Activated CD8-positive, alpha-beta memory T cell treated with anti-CD3 and anti-CD28 coated beads for 24 hours (primary cell): Measurements from ENCODE around the gene OMG.
"Not testable (repeated sequence)": the region's sequence is repeated elsewhere in the genome, so short reads cannot be mapped to it uniquely, and the experiment has no call there.

Experiments used
- DNase-seq: peaks from one replicate; pipeline ENCODE4 v3.0.0-alpha.2; 2020

OMG gene, protein sequence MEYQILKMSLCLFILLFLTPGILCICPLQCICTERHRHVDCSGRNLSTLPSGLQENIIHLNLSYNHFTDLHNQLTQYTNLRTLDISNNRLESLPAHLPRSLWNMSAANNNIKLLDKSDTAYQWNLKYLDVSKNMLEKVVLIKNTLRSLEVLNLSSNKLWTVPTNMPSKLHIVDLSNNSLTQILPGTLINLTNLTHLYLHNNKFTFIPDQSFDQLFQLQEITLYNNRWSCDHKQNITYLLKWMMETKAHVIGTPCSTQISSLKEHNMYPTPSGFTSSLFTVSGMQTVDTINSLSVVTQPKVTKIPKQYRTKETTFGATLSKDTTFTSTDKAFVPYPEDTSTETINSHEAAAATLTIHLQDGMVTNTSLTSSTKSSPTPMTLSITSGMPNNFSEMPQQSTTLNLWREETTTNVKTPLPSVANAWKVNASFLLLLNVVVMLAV

GRCh38 chr17:31297090-31297489, at the start of gene OMG:
OMG (minus strand) TSS chr17:31297239; CDS start chr17:31296331, 908 bp downstream.
- DNase-seq = no peak

GRCh38 chr17:31345191-31345747, 48.2 kb upstream of the OMG start:
- DNase-seq = not testable (repeated sequence)

- no peak for DNase-seq
These were observed 43.0 kb upstream of the OMG start for GRCh38 chr17:31339906-31340661.

DNA sequence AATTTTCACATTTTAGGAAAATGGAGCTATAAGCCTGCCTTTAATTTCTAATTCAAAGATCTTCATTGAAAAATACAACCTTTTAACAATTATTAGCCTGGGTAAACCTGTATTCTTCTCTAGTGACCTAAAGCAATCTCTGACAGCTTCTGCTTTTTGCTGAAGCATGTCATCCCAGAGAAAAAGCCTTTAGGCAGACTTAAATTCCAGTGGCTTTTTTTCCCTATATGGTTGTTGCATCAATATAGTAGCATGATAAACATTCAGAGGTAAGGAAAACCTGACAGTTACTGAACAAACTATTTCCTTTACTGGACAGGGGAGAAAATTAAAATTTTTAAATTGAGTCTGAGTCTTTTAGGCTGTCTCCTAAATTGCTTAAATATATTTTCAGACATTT, 32.2 kb upstream of the OMG start:
- no peak for DNase-seq

DNA sequence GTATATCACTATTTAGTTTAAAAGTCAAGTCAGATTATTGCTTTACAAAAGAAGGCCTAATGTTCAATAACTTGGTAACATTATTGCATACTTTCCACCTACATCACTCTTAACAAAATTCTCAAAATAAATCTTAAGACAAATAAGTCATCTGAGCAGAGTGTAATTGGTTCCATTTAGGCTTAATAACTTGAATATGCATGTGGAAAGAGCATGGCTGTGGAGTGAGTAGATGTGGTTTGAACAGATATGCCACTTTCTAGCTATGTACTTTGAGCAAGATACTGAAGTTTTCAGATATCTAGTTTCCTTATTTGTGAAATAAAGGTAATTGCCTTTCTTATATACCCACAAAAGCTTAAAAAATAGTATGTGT, 31.1 kb upstream of the OMG start:
- no peak for DNase-seq

GRCh38 chr17:31327534-31328159, 30.6 kb upstream of the OMG start:
- no peak for DNase-seq

DNA sequence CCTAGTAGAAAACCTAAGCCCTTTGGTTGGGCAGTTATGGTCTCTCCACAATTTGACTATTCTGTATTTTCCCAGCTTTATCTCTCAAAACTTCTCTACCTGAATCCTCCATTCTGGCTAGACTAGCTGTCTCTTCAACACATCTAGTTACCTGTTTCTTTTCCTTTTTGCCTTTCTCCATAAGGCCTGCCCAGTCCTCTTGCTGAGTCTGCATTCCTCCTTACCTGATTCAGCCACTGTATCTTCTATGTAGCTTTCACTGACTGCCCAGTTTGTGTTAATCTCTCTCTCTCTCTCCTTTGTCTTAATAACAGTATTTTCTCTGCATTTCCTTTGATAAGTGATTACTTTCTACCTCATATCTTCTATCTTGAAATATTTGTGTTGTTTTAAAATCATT, 26.5 kb upstream of the OMG start:
- DNase-seq = no peak

GRCh38 chr17:31321966-31322365, 24.9 kb upstream of the OMG start:
- no peak for DNase-seq

DNA sequence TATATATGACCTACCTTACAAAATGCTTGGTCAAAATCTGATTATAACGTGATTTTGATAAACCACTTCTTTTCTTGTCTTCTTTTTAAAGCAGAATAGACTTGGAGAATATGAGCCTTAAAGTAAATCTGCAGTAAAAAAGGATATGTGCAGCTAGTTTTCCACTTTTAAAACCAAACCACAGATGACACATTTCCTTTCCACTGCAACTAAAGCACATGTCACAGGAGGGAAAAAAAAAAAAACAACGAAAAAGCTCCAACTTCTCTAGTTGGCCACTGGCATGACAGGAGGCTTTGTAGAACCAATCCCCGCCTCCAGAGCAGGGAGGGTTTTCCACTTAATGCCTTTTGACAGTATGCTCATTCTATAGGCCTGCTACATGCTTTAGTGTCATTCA, 24.4 kb upstream of the OMG start, which contains the start of gene EVI2A:
TSS of gene EVI2A (minus strand) at position 142 of the 400 bp plus-strand sequence. CDS start 2,609 bp downstream, outside the sequence.
- peak; percentile 75 for DNase-seq

- DNase-seq = no peak
These were observed 23.8 kb upstream of the OMG start for GRCh38 chr17:31320791-31321190.

GRCh38 chr17:31320241-31320640, 23.2 kb upstream of the OMG start:
- DNase-seq = no peak

DNA sequence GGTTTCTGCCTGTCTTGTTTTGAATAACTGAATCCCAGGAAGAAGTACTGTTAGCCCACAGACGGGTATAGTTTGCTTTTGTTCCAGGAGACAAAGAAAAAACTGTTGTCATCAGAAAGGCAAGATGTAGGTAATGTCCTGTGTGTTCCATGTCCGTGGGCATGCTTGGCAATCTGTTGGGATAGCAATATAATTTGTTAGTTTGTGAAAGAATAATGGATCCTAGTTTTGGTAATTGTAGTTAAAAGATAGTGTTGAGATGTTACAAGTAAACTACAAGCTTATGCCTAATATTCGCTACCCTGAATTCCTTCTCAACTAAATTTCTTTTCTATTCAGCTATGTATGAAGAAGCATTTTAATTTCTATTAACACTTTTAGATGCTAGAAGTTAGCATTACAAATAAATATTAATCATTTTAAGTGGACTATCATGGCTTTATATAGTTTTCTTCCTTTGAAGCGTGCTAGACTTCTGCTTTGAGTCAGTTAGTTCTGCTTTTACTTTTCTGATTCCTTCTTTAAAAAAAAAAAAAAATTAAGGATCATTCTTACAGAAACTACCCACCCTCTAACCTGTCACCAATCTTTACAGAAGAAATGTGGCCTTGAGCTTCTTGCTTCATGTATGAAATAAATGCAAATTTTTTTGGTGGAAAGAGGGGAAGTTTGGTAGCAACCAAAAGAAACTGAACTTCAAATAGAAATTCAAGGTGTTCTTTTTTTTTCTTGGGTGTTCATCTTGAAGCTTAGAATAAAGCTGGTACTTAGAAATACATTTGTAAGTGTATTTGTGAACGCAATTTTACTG, 22.0 kb upstream of the OMG start:
- no peak for DNase-seq

- peak; percentile 66 for DNase-seq
These were observed 21.3 kb upstream of the OMG start for GRCh38 chr17:31318298-31318801.

- no peak for DNase-seq
These were observed 17.7 kb upstream of the OMG start for GRCh38 chr17:31314782-31315100.

DNA sequence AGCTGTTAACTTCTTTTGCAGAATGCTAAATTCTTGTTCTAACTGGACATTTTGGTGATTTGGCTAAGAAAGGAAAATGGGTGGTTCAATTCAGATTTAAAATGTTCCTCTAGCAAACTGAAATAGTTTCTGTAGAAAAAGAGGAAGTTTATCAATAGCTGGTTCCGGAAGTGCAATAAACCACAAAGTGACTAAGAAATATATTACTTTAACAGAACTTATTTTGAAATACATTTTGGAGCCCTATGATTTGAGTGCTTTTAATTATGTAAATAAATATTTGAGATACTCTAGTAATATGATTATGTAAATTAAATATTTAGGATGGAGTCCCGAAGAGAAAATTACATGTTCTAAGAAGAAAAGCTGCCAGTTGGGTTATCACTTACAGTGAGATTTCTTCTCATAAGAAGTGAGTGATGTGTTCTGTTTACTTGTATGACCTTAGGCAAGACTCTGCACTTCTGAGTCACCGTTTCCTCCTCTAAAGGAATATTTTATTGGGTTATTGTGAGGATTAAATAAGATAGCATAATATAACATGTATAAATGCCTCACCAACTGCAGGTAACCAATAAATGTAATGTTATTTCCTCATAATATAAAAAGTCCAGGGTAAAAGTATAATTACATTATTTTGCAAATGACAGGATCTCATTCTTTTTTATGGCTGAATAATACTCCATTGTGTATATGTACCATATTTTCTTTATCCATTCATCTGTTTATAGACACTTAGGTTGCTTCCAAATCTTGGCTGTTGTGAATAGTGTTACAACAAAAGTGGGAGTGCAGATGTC, 17.1 kb upstream of the OMG start, which contains the start of gene EVI2B:
TSS of gene EVI2B (minus strand) at position 73 of the 800 bp plus-strand sequence. CDS start 8,445 bp downstream, outside the sequence.
- DNase-seq = no peak

- DNase-seq = peak; percentile 66
These were observed 15.2 kb upstream of the OMG start for GRCh38 chr17:31312223-31312622.

DNA sequence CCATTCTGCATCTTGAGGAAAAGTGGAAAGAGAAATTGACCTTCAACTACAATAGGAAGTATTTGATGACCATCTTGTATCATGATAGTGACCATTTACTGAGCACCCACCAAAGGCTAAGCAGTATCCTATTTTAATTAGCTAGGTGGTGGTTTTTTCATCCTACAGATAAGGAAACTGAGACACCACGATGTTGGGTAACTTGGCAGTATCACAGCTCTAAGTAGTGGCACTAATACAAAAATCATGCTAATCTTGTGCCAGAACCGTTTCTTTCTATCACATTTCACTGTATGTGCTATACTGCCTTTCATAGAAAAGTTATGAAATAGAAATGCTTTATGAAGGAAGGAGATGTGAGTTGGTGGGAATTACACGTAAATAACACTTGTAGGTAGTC, 14.5 kb upstream of the OMG start:
- DNase-seq = no peak

DNA sequence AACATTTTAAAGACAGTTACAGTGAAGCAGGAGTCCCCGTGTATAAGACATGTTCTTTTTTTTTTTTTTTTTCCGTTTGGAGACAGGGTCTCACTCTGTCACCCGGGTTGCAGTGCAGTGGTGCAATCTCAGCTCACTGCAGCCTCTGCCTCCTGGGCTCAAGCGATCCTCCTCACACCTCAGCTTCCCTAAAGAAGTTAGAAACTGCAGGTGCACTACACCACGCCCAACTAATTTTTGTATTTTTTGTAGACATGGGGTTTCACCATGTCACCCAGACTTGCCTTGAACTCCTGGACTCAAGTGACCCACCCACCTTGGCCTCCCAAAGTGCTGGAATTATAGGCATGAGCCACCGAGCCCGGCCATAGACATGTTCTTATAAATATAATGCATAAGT, 13.8 kb upstream of the OMG start:
- DNase-seq = no peak

GRCh38 chr17:31310260-31310659, 13.2 kb upstream of the OMG start:
- no peak for DNase-seq

GRCh38 chr17:31309556-31309955, 12.5 kb upstream of the OMG start:
- no peak for DNase-seq
